Activated CD8-positive, alpha-beta memory T cell treated with anti-CD3 and anti-CD28 coated beads, Interleukin-2, amount 50 U/mL, for 1 hour (primary cell): ENCODE results near the gene DSCAM.

Experiments used
- DNase-seq: peaks from one replicate; pipeline ENCODE4 v3.0.0-alpha.2; 2020; ENCODE audit errors: extremely low read depth

Gene DSCAM

GRCh38 chr21:40134731-40135492 is 712.0 kb downstream of the DSCAM start:
- DNase-seq = no peak

DNA sequence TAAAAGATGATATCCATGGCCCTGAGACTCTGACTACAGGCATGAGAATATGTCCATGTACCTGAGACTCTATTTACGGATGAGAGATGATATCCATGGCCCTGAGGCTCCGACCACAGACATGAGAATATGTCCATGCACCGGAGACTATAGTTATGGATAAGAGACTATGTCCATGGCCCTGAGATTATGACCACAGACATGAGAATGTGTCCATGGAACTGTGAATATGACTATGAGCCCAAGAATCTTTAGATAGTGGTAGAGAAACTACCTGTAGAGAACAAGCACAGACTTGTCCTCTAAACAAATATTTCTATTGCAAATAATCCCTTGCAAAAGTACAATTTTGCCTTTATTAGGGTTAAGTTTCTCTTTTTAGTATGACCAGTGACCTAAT is 716.5 kb downstream of the DSCAM start:
- DNase-seq = no peak

DNA sequence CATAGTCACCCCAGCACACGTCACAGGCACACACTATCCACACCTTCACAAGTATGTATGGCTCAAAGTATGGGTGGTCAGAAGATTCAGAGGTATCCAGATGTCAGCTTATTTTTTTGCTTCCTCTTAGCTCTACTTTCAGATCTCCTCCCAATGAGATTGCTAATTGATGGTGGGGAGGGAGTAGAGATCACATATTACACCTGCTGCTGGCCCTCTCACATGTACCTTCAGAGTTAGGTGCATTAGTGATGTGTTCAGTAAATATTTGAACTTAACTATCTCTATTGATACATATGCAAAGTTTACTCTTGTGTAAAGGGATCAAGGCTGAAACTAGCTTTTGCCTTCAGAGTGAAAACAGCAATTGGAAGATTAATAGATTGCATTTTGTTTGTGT is 717.1 kb downstream of the DSCAM start:
- DNase-seq = no peak

GRCh38 chr21:40128891-40129290 is 718.1 kb downstream of the DSCAM start:
- DNase-seq = no peak

- DNase-seq = no peak
Observed at GRCh38 chr21:40120940-40121575, 725.9 kb downstream of the DSCAM start.

DNA sequence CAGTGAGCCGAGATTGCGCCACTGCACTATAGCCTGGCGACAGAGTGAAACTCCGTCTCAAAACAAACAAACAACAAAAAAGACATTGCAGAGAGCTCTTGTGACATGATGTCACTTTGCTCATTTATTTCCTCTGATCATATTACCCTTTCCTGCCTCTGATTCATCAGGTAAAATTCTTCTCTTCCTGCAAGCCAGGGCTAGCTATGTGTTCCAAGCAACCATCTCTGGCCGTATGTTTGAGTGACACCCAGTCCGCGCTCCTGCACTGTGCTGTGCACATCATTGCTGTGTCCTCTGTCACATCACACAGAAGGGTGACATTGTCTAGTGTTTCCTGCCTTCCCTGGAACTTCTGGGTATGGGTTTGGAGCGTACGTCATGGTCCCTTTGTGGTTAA is 728.4 kb downstream of the DSCAM start:
- DNase-seq = no peak

DNA sequence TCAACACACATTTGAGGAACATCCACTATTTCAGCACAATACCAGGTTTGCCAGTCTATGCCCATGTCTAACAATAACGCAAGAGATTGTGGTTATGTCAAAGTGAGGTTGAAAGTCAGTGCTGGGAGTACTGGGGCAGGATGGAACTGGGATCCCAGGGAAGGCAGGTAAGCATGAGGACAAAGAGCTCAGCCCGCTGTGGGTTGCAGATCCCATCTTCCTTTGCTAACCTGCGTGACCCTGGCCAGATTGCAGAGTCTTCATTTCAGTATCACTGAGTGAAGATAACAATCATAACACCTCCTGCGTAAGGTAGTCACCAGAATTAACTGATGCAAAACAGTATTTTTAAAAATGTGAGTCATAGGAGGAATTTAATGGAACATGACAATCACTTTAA is 729.7 kb downstream of the DSCAM start:
- DNase-seq = no peak

GRCh38 chr21:40115775-40116174 is 731.2 kb downstream of the DSCAM start:
- no peak for DNase-seq

DNA sequence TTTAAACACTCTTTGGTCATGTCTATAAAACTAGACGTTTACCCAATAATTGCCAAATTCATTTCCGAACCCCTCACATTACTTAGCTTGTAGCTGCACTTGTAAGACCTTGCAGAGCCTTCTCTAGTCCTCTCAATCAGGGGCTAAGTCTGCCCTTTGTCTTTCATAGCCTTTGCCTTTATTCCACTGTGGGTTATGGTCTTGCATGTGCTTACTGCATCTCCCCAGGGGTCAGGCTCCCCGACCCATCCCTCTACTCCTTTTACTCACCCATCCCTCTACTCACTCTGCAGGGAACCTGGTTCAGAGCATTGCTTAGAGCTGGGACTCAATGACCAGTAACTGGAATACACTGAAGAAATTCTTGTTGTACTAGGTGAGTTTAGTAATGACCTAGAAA is 744.3 kb downstream of the DSCAM start:
- no peak for DNase-seq

DNA sequence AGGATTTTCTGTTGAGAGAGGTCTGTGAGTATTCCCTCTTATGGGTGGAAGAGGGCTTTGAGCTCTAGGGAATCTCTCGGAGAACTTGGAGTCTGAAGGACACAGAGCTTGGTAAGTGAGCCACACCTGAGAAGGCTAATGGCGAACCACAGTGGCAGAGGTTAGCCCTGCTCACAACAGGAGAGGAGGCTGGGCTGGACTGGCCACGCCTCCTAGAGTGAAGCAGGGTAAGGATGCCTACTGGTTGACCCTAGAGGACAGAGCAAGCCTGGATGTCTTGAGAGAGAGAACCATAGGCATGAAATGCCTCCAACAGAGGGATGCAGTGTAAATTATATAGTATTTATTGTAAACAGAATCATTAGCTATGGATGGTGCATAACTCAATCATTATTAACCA is 747.1 kb downstream of the DSCAM start:
- no peak for DNase-seq

DNA sequence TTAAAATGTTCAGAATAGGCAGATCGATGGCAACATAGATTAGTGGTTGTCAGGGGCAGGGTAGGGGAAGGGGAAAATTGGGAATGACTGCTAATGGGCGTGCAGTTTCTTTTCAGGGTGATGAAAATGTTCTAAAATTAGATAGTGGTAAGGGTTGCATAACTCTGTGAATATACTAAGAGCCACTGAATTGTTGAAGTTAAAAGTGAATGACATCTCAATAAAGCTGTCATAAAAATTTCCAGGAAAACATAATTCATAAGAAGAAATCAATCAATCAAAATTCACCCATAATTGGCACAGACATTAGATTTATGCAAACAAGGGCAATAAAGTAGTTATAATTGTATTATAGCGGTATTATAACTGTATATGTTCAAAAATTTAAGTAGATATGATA is 751.5 kb downstream of the DSCAM start:
- DNase-seq = no peak

DNA sequence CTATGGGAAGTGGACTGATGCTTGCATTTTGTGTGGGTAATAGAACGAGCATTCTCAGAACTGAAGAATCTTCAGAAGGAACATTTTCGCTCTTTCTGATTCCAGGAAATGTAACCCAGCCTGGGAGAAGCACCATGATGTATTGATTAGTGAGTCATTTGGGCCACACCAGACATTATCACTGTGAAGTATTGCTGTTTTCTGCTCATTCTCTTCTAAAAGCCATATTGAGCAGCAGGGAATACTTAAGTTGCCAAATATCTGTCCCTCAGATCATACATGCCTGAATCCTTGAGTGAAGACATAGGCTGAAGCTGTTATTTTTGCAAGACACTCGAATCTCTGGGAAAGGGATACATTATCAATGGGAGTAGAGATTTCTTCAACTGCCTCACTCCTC is 766.6 kb downstream of the DSCAM start:
- DNase-seq = no peak

DNA sequence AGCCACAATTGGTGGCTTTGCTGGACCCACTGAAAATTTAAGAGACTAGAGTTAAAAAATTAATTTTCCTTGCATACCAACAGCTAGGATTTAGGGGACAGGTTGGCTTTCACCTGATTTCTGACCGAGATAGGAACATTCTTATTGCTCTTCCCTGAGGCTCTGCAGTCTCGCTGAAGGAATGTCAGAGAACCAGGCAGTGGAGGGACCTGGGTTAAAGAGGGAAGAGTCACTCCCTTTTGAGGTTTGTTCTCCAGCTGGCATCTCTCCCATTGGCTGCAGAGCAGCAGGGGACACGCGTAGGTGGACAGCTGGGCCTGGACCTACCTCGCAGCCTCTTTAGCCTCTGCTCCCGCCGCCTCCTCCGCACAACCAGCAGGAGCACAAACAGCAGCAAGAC is 772.2 kb downstream of the DSCAM start:
- no peak for DNase-seq

DNA sequence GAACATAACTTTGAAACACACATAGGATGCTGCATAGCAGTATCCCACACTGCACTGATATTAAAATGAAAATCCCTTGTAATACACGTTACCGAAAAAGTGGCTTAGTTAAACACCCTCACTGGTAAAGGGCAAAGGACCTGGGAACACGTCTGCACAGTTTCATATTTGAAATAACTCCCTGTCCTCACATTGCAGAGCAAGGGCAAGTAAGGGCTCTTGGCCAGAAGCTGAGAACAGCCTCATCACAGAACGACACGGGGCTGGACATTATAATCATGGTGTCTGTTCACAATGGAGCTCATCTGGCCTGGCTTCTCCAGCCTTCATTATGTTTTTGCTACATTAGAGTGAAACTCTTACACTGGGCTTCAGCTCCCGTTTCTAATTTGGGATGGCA is 772.8 kb downstream of the DSCAM start:
- no peak for DNase-seq

DNA sequence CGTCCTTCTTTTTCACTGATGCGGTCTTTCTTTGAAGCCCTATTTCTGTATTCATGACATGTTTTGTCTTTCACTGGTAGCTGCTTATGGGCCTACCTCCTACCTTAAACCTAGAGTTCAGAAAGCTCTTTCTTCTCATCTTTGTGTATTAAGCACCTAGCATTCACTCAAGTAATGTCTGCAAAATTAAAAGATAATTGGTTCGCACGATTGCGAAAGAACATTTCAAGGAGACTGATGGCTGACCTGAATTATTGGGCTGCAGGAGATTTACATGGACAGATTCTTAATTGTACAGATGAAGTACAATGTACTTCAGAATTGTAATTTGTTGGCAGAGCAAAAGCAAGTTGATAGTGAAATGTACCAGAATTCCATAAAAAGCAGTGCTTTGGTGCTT is 773.3 kb downstream of the DSCAM start:
- no peak for DNase-seq

- no peak for DNase-seq
Observed at GRCh38 chr21:40070871-40071270, 776.1 kb downstream of the DSCAM start.

- no peak for DNase-seq
Observed at GRCh38 chr21:40067751-40068150, 779.2 kb downstream of the DSCAM start.

DNA sequence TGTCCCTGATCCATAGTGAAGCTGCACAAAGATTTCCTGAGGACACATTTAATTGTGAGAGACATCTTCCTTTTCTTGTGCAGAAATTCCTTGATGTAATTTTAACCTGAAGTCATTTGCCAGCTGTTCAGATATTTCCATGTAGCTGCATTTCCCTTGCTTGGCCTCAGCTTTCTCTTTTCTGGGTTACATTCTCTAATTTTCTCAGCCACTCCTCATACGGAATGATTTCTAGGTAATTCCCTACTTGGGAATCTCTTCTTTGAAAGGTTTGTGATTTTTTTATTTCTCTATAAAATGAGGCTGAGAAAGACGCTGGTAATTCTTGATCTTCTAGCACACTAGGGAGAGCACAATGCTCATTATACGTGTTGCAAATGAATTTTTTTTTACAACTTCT is 780.7 kb downstream of the DSCAM start:
- no peak for DNase-seq

DNA sequence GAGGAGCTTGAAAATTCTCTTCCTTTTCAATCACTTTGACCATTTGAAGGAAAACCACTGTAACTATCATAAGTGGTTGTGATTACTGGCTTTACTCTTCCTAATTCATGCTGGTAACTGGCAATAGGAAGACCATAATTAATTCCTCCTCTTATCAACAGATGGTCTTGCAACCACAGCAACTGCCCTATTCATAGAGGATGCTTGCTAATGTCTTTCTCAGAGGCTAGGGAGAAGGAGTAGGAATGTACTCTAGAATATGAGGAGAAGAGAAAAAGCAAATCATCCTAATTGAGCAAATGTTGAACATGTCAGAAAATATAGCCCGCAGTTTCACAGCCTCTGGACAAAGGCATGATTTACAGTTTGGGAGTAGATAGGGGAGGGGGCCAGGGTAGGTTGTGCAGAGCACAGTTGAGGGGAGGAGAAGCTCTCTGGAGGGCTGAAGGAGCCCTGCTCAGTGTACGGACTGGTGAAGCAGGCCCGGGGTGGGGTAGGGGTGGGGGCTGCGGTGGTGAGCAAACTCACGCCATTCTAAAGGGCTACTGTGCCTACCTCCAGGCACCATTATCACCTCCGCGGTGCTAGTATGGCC is 786.8 kb downstream of the DSCAM start:
- no peak for DNase-seq

DNA sequence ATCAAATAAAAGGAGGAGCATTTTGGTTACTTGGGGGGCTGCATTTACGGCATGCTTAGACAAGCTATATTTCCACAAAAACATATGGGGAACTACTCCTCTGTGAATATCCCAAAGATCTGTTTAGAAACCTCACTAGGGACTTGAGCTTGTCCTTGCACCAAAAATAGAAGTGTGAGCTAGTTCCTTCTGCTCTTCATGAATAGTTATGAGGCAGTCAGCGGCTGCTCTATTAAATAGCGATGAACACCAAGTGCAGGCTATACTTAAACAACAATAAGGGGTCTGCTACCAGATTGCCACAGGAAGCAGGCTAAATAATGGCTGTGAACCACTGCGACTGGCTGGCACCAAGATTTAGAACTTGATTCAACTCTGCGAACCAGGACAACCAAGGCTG is 789.6 kb downstream of the DSCAM start:
- DNase-seq = no peak

- no peak for DNase-seq
Observed at GRCh38 chr21:40056031-40056430, 790.9 kb downstream of the DSCAM start.

- DNase-seq = no peak
Observed at GRCh38 chr21:40054403-40054802, 792.6 kb downstream of the DSCAM start.

DNA sequence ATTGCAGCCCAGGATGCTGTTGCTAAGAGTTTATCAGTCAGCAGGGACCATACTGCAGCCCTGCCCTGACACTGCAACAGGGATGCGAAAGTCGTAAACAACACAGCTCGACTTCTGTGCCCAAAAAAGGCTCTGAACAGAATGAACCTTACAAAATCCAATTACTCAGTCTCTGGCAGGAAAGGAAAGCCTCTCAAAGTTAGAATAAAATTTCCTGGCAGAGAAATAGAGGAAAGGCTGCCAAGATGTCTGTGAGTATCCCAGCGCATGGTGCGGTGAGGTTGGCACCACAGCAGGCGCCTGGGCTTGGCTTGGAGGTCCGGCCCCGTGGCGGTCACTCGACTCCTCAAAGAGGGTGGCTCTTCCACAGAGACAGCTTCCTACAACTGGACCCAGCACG is 794.0 kb downstream of the DSCAM start:
- no peak for DNase-seq
